C4-2B (cell line): ENCODE measurements around the gene ACVRL1.

Source experiments
- H3K27ac ChIP-seq: fragments of 450-650 bp; 2 replicates; pipeline ENCODE4 v1.5.1; 2017
- CTCF ChIP-seq: fragments of 450-650 bp; conservative IDR thresholded peaks from 2 replicates; pipeline ENCODE4 v1.5.1; 2017; ENCODE audit warnings: mild to moderate bottlenecking
- ZFX ChIP-seq: fragments of 450-650 bp; IDR thresholded peaks from 2 replicates; pipeline ENCODE4 v1.6.1; 2017

ACVRL1 gene

DNA sequence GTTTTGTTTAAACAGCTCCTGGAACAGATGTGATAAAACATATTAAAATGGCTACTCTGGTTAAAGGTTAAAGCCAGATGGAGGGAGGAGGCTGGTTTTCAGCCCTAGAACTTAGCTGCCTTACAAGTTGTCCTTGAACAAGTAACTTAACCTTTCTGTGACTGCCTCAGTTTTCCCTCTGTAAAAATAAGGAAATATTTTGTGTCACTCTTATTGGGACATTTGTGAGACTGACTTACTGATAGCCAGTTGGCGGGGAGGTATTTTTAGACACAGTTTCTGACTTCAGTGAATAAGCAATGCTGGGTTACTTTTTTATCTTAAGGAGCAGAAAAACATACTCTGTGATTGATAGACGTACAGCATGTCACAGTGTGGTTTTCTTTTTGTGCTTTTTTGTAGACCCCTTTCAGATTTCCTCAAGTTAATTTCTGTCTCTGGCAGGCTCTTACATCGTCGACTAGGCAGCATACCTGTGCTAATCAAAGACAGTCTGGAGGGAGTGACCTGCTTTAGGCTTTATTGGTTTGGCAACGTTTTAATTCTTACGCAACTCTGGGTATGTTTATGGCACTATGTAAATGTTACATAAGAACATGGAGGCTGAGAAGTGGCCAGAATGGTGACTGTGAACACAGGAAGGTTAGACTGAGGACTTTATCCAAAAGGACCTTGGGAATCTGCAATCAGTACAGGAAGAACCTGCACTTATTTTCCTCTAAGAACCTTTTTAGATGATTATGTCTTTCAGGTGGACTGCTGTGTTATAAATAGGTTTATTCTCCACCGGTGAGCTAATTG, 47.5 kb downstream of the ACVRL1 start:
- TF ChIP-seq ZFX = no peak
- TF ChIP-seq CTCF = no peak
- peak overlapping the region; percentile 66; the same call in 1 of the 2 replicates for H3K27ac ChIP-seq

GRCh38 chr12:51955702-51956101, 48.4 kb downstream of the ACVRL1 start:
- TF ChIP-seq ZFX = no peak
- TF ChIP-seq CTCF = no peak
- H3K27ac ChIP-seq = peak overlapping the region; percentile 66; the same call in 1 of the 2 replicates

DNA sequence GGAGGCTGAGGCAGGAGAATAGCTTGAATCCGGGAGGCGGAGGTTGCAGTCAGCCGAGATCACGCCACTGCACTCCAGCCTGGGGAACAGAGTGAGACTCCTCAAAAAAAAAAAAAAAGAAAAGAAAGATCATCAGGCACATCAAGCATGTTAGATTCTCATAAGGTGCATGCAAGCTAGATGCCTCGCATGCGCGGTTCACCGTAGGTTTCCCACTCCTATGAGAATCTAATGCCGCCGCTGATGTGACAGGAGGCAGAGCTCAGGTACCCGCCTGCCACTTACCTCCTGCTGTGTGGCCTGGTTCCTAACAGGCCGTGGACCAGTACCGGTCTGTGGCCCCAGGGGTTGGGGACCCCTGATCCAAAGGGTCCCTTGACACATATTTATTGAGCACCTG, 51.2 kb downstream of the ACVRL1 start:
- H3K27ac ChIP-seq = no peak overlapping the region
- TF ChIP-seq CTCF = no peak
- TF ChIP-seq ZFX = no peak

DNA sequence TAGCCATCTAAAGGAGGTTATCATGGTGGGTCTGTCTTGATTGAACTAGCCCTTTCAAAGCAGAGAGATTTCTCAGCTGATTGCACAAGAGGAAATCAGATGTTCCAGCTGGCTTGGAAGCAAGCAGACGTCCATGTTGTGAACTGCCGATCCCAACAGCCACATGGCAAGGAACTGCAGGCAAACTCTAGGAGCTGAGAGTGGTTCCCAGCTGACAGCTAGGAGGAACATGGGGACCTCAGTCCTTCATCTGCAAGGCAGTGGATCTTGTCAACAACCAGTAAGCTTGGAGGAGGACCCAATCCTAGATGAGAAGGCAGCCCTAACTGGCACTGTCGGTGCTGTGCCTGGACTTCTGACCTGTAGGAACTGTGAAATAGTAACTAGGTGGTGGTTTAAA, 51.9 kb downstream of the ACVRL1 start:
- no peak overlapping the region for H3K27ac ChIP-seq
- TF ChIP-seq ZFX (no peak), CTCF (no peak)

GRCh38 chr12:51959921-51960320, 52.6 kb downstream of the ACVRL1 start:
- TF ChIP-seq CTCF (no peak), ZFX (no peak)
- no peak overlapping the region for H3K27ac ChIP-seq

DNA sequence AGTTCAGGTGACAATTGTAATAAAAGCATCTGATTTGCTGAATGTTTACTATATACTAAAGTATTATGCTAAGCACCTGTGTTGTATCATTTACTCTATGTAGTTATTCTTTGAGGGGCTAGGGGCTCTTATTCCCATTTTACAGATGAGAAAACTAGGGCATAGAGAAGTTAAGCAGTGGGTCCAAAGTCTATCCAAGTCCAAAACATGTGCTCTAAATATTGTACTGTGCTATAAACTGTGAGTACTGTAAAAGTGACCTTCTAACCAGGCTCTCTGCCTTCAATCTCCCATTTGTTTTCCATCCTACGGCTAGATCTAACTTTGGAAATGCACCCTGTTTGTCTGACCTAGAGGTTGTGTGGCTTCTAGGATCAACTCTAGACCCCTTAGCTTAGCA, 53.2 kb downstream of the ACVRL1 start:
- no peak overlapping the region for H3K27ac ChIP-seq
- TF ChIP-seq CTCF = no peak
- no peak for TF ChIP-seq ZFX

- no peak overlapping the region for H3K27ac ChIP-seq
- TF ChIP-seq ZFX = no peak
- TF ChIP-seq CTCF = no peak
Measured at GRCh38 chr12:51960890-51961289, 53.6 kb downstream of the ACVRL1 start.
